SK-N-SH (cell line): ENCODE measurements around the gene VWA3B.

Source experiments
- CTCF ChIP-seq: fragments of 200-600 bp; sonication (generic); IDR thresholded peaks from 2 replicates; pipeline ENCODE4 v1.6.1; 2017; ENCODE audit warnings: antibody characterized with exemption, mild to moderate bottlenecking, moderate library complexity
- EP300 ChIP-seq, 2 experiments: IDR thresholded peaks; 2 replicates each; pipeline versions ENCODE4 v1.4.0 to v1.6.1; 2012; ENCODE audit warnings: borderline replicate concordance in 1 of 2, low read depth in 1 of 2, low read length in 1 of 2
- EZH2phosphoT487 ChIP-seq: fragments of 200-600 bp; sonication (generic); IDR thresholded peaks from 2 replicates; pipeline ENCODE4 v1.6.1; 2017; ENCODE audit warnings: low read depth, mixed run types, mild to moderate bottlenecking, antibody characterized with exemption, moderate library complexity, borderline replicate concordance
- USF2 ChIP-seq: fragments of 150-350 bp; IDR thresholded peaks from 2 replicates; pipeline ENCODE4 v1.6.1; 2017; ENCODE audit warnings: antibody characterized with exemption, low read length, low read depth, borderline replicate concordance

GRCh38 chr2:98110741-98111140 is 23.8 kb downstream of the VWA3B start:
- no peak for TF ChIP-seq EZH2phosphoT487
- TF ChIP-seq CTCF = no peak
- no peak for TF ChIP-seq EP300 (IDR thresholded peaks at IDR 0.05; ENCODE audit: borderline replicate concordance in 1 of 2, low read depth in 1 of 2, low read length in 1 of 2)
- TF ChIP-seq USF2 = no peak
